ENCODE data around the gene DENND1C.

The DENND1C gene

DNA sequence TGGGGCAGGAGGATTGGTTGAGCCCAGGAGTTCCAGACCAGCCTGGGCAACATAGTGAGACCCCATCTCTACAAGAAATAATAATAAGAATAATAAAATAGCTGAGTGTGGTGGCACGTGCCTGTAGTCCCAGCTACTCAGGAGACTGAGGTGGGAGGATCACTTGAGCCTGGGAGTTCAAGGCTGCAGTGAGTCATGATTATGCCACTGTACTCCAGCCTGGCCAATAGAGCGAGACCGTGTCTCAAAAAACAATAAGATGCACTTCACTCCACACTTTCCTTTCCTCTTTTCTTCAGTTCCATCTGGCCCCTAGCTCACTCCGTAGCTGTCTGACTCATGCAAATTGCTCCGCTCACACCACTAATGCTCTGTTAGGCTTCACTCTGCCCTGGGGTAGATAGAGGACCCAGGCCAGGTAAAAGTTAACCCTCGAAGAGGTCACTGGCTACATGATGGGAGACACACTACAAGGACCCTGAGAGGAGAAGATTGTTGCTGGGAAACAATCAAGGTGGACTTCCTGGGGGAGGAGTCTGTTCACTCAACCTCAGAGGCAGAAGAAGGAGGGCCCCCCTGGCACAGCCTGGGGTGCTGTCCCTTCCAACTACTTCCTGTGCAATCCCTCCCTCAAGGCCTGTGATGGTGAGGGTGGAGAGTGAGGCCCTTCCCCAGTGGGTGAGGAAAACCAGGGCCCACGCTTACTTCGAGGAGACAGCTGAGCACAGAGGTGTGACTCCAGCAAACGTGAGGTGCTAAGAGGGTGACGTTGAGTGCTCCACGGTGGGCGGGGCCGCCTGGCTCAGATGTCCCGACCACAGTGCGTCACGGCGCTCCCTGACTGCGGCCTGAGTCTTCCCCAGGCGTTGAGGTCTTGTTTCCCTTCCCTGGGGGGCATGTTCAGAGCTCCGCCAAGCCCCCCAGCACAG, 40.4 kb upstream of the DENND1C start:
- Histone ChIP-seq H3K36me3 (ENCODE audit: control insufficient read depth, insufficient read depth, low read length) (no peaks in the 10 kb centered on the region), H3K27me3 (replicated peaks; ENCODE audit: control insufficient read depth, insufficient read depth, low read length, poor library complexity, severe bottlenecking) (no peaks in the 10 kb centered on the region), H3K9me3 (ENCODE audit: control insufficient read depth, low read length) (no peaks in the 10 kb centered on the region), H3K4me3 (ENCODE audit: insufficient read depth, low read depth, low read length, poor library complexity, severe bottlenecking) (no peak overlapping the region), H3K4me1 (ENCODE audit: control insufficient read depth, insufficient read depth, low read length, poor library complexity, severe bottlenecking) (peaks cover 20% of the 10 kb centered on the region), H3K27ac (ENCODE audit: insufficient read depth, low read length, poor library complexity, severe bottlenecking) (no peak overlapping the region)
- peak; percentile 50 to 60 (median 53) for DNase-seq

DNA sequence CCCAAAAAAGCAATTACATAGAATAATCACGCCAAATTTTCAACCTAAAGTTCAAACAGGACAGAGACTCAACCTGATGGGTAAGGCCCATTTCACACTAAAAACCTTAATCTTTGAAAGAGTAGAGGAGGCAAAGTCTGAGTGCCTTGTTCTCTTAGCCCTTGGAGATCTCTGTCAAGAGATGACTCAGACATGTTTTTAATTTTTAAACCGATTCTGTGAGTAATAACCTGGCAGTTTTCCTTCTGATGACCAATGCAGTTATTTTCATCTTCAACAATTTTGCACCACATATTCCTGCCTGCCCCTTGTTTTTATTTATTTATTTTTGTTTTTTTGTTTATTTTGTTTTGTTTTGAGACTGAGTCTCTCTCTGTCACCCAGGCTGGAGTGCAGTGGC, 37.7 kb upstream of the DENND1C start:
- H3K4me3 ChIP-seq (ENCODE audit: insufficient read depth, low read depth, low read length, poor library complexity, severe bottlenecking): no peak overlapping the region
- no peak overlapping the region for H3K27ac ChIP-seq (ENCODE audit: insufficient read depth, low read length, poor library complexity, severe bottlenecking)
- H3K36me3 ChIP-seq (ENCODE audit: control insufficient read depth, insufficient read depth, low read length): no peaks in the 10 kb centered on the region
- DNase-seq: no peak
- H3K9me3 ChIP-seq (ENCODE audit: control insufficient read depth, low read length): no peaks in the 10 kb centered on the region
- H3K27me3 ChIP-seq (replicated peaks; ENCODE audit: control insufficient read depth, insufficient read depth, low read length, poor library complexity, severe bottlenecking): no peaks in the 10 kb centered on the region
- peaks cover 26% of the 10 kb centered on the region for H3K4me1 ChIP-seq (ENCODE audit: control insufficient read depth, insufficient read depth, low read length, poor library complexity, severe bottlenecking)

DNA sequence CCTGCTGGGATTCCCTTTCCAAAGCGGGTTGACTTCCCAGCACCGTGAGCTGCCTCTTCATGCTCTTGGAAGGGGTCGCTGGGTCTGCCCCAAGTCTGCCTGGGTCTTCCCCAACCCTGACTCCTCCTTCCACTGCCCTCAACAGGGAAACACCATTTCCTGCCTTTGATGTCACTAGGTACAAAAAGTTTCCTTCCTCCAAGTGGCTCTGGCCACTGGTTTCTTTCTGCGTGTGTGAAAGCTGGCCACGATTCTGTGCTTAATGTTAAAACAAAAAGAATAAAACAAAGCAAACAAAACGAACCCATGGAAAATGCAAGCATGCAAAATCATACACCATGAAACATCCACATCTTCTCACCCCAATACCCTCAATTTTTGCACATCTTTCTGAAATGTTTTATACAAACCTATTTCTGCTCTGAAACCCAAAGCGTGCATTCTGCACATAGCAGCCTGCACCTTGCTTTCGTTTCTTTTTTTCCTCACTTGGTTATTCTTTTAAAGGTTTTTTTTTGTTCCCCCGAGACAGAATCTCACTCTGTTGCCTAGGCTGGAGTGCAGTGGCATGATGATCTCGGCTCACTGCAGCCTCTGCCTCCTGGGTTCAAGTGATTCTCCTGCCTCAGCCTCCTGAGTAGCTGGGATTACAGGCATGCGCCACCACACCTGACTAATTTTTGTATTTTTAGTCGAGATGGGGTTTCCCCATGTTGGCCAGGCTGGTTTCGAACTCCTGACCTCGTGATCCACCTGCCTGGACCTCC, 36.7 kb upstream of the DENND1C start:
- DNase-seq: no peak
- peaks cover 26% of the 10 kb centered on the region for H3K4me1 ChIP-seq (ENCODE audit: control insufficient read depth, insufficient read depth, low read length, poor library complexity, severe bottlenecking)
- no peak overlapping the region for H3K4me3 ChIP-seq (ENCODE audit: insufficient read depth, low read depth, low read length, poor library complexity, severe bottlenecking)
- no peaks in the 10 kb centered on the region for H3K27me3 ChIP-seq (replicated peaks; ENCODE audit: control insufficient read depth, insufficient read depth, low read length, poor library complexity, severe bottlenecking)
- H3K27ac ChIP-seq (ENCODE audit: insufficient read depth, low read length, poor library complexity, severe bottlenecking): no peak overlapping the region
- H3K9me3 ChIP-seq (ENCODE audit: control insufficient read depth, low read length): no peaks in the 10 kb centered on the region
- no peaks in the 10 kb centered on the region for H3K36me3 ChIP-seq (ENCODE audit: control insufficient read depth, insufficient read depth, low read length)

DNA sequence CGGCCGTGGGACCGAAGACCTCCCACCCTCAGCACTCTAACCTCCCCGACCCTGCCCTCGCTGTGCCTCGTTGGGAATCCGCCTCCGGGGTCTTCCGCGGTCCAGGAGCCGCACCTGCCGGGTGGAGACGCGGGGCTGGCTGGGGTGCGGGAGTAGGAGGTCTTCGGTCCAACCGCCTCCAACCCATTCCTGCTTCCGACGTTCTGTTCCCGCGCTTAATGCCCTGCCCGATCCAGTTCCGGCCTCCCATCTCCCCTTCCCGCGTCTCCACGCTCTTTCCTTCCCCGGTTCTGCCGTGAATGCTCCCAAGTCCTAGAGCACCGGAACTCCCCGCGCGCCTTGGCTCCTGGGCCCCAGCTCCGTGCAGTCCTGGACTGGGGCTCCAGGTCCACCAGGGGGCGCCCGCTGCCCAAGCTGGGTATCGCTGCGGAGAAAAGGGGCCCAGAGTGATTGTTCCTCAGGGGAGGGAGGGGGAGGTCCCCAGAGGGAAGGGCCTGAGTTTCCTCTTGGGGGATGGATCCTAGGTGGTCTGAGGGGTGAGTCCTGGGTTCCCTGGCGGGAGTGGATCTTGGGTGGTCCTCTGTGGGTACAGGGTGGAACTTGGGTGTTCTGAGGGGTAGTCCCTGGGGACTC, 35.2 kb upstream of the DENND1C start:
- peak overlapping the region; percentile 20 for H3K27ac ChIP-seq (ENCODE audit: insufficient read depth, low read length, poor library complexity, severe bottlenecking)

DNA sequence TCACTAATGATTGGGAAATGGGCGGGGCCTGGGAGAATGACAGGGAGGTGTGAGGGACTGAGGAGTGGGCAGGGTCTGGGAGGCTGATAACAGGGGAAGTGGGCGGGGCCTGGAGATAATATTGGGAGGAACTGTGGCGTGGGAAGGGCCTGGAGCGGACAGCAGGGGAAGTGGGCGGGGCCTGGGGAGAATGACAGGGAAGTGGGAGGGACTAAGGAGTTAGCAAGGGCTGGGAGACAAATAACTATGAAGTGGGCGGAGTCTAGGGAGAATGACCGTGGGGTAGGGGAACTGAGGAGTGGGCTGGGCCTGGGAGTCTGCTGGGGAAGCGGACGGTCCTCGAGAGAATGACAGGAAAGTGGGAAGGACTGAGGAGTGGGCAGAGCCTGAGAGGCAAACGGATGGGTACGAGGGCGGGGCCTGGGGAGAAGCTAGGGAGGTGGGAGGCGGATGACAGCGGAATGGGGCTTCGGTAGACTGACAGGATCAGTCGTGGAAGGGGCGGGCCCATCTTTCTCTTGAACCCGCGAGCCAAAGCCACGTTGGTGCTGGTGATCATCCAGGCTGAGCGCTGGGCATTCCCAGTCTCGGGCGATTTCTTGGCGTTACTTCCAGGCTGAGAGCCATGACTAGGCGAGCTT, 34.6 kb upstream of the DENND1C start:
- H3K36me3 ChIP-seq (ENCODE audit: control insufficient read depth, insufficient read depth, low read length): no peaks in the 10 kb centered on the region
- no peaks in the 10 kb centered on the region for H3K27me3 ChIP-seq (replicated peaks; ENCODE audit: control insufficient read depth, insufficient read depth, low read length, poor library complexity, severe bottlenecking)
- H3K9me3 ChIP-seq (ENCODE audit: control insufficient read depth, low read length): no peaks in the 10 kb centered on the region
- H3K27ac ChIP-seq (ENCODE audit: insufficient read depth, low read length, poor library complexity, severe bottlenecking): peak overlapping the region; percentile 20
- H3K4me3 ChIP-seq (ENCODE audit: insufficient read depth, low read depth, low read length, poor library complexity, severe bottlenecking): peak overlapping the region; percentile 69
- peaks cover 19% of the 10 kb centered on the region for H3K4me1 ChIP-seq (ENCODE audit: control insufficient read depth, insufficient read depth, low read length, poor library complexity, severe bottlenecking)
- DNase-seq: peak; percentile 40 to 64 (median 45)

More for the DNA sequence above, 35.2 kb upstream of the DENND1C start:
- Histone ChIP-seq H3K36me3 (ENCODE audit: control insufficient read depth, insufficient read depth, low read length) (no peaks in the 10 kb centered on the region), H3K9me3 (ENCODE audit: control insufficient read depth, low read length) (no peaks in the 10 kb centered on the region), H3K27me3 (replicated peaks; ENCODE audit: control insufficient read depth, insufficient read depth, low read length, poor library complexity, severe bottlenecking) (no peaks in the 10 kb centered on the region), H3K4me3 (ENCODE audit: insufficient read depth, low read depth, low read length, poor library complexity, severe bottlenecking) (peak overlapping the region; percentile 69), H3K4me1 (ENCODE audit: control insufficient read depth, insufficient read depth, low read length, poor library complexity, severe bottlenecking) (peaks cover 19% of the 10 kb centered on the region)
- peak; percentile 70 to 82 (median 76) for DNase-seq

DNA sequence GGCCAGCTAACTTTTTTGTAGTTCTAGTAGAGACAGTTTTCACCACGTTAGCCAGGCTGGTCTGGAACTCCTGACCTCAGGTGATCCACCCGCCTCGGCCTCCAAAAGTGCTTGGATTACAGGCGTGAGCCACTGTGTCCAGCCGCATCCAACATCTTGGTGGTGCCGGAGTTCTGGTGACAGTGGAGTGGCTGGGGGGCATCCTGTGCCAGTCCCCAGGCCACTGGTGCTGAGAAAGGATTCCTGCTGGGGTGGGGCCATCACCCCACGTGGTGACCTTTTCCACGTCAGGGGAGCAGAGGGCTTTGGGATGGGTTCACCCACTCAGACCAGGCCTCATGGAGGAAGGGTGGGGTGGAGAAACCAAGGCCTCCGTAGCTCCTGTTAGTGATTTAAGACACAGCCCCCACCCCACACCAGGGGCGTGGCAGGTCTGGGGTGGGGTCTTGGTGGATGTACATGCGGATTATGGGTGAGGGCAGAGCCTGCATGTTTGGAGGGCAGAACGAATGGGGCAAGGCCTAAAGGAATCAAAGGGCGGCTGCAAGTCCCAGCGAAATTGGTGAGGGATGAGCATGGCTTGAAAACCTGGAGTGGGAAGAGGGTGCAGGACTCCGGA, 33.4 kb upstream of the DENND1C start:
- DNase-seq: no peak
- Histone ChIP-seq H3K4me1 (ENCODE audit: control insufficient read depth, insufficient read depth, low read length, poor library complexity, severe bottlenecking) (peaks cover 19% of the 10 kb centered on the region), H3K36me3 (ENCODE audit: control insufficient read depth, insufficient read depth, low read length) (no peaks in the 10 kb centered on the region), H3K27me3 (replicated peaks; ENCODE audit: control insufficient read depth, insufficient read depth, low read length, poor library complexity, severe bottlenecking) (no peaks in the 10 kb centered on the region), H3K27ac (ENCODE audit: insufficient read depth, low read length, poor library complexity, severe bottlenecking) (no peak overlapping the region), H3K9me3 (ENCODE audit: control insufficient read depth, low read length) (no peaks in the 10 kb centered on the region), H3K4me3 (ENCODE audit: insufficient read depth, low read depth, low read length, poor library complexity, severe bottlenecking) (no peak overlapping the region)

DNA sequence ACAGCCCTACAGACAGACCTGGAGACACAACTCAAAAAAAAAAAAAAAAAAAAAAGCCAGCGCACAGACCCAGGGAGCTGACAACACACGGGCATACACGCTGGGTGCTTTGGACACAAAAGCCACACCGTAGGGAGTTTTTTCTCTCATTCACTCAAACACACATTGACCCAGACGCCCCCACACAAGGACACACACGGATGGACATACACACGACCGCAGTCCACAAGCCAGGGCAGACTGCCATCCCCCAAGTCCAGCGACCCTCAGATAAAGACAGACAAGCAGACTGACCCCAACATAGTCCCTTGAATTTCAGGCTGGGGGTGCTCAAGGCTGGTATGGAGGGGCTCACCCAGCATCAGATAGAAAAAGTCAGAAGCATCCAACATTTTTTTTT, 32.5 kb upstream of the DENND1C start:
- DNase-seq: no peak
- no peaks in the 10 kb centered on the region for H3K27me3 ChIP-seq (replicated peaks; ENCODE audit: control insufficient read depth, insufficient read depth, low read length, poor library complexity, severe bottlenecking)
- H3K36me3 ChIP-seq (ENCODE audit: control insufficient read depth, insufficient read depth, low read length): no peaks in the 10 kb centered on the region
- H3K9me3 ChIP-seq (ENCODE audit: control insufficient read depth, low read length): no peaks in the 10 kb centered on the region
- no peak overlapping the region for H3K27ac ChIP-seq (ENCODE audit: insufficient read depth, low read length, poor library complexity, severe bottlenecking)
- peaks cover 19% of the 10 kb centered on the region for H3K4me1 ChIP-seq (ENCODE audit: control insufficient read depth, insufficient read depth, low read length, poor library complexity, severe bottlenecking)
- H3K4me3 ChIP-seq (ENCODE audit: insufficient read depth, low read depth, low read length, poor library complexity, severe bottlenecking): no peak overlapping the region

DNA sequence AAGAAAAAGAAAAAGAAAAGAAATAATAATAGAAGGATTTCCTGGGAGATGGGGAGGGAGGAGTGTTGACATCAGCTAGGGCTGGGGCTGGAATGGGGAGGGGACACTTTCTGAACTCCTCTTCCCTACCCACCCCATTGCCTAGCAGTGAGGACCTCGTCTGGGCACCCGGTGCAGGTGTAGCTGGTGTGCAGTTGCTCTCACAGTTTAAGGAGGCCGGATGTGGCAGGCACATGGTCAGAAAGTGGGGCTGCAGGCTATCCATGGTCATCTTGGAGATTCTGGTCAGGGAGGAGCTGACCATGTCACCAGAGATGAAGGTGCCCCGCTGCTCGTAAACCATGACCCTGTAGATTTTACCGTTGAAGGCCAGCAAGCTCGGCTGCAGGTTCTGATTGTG, 29.0 kb upstream of the DENND1C start:
- Histone ChIP-seq H3K9me3 (ENCODE audit: control insufficient read depth, low read length) (no peaks in the 10 kb centered on the region), H3K27ac (ENCODE audit: insufficient read depth, low read length, poor library complexity, severe bottlenecking) (no peak overlapping the region), H3K27me3 (replicated peaks; ENCODE audit: control insufficient read depth, insufficient read depth, low read length, poor library complexity, severe bottlenecking) (no peaks in the 10 kb centered on the region), H3K4me1 (ENCODE audit: control insufficient read depth, insufficient read depth, low read length, poor library complexity, severe bottlenecking) (no peaks in the 10 kb centered on the region), H3K36me3 (ENCODE audit: control insufficient read depth, insufficient read depth, low read length) (no peaks in the 10 kb centered on the region), H3K4me3 (ENCODE audit: insufficient read depth, low read depth, low read length, poor library complexity, severe bottlenecking) (no peak overlapping the region)
- no peak for DNase-seq

DNA sequence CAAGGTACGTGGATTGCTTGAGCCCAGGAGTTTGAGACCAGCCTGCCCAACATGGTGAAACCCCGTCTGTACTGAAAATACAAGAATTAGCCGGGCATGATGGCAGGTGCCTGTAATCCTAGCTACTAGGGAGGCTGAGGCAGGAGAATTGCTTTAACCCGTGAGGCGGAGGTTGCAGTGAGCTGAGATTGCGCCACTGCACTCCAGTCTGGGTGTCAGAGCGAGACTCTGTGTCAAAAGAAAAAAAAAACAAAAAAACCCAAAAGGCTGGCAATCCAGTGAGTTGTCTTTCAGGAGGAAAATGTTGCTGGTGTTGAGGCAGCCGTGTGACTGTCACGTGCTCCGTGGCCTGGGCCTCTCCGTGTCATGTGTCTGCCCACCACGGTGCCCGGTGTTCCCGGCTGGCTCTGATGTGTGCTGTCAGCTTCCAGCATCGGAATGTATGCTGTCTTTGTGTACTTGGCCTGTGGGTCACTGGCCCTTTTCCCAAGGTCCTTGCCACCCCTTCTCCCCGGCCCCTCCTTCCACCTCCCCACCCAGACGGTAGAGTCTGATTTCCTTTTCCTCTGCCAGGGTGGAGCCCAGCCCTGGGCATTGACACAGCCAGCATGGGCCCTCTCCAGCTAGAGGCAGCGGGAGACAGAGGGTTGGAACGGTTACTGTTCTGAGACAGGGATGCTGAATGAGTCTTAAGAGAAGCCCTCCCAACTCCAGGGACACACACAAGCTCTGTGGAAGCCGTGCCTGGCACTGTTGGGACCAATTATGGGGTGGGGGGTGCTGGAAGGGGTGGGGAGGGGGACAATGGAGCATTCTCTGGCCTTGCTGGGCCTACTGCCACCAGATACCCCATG, 27.8 kb upstream of the DENND1C start:
- H3K36me3 ChIP-seq (ENCODE audit: control insufficient read depth, insufficient read depth, low read length): no peaks in the 10 kb centered on the region
- H3K4me1 ChIP-seq (ENCODE audit: control insufficient read depth, insufficient read depth, low read length, poor library complexity, severe bottlenecking): no peaks in the 10 kb centered on the region
- H3K27ac ChIP-seq (ENCODE audit: insufficient read depth, low read length, poor library complexity, severe bottlenecking): no peak overlapping the region
- no peak for DNase-seq
- no peaks in the 10 kb centered on the region for H3K9me3 ChIP-seq (ENCODE audit: control insufficient read depth, low read length)
- no peaks in the 10 kb centered on the region for H3K27me3 ChIP-seq (replicated peaks; ENCODE audit: control insufficient read depth, insufficient read depth, low read length, poor library complexity, severe bottlenecking)
- no peak overlapping the region for H3K4me3 ChIP-seq (ENCODE audit: insufficient read depth, low read depth, low read length, poor library complexity, severe bottlenecking)

Data from effector memory CD4-positive, alpha-beta T cell (primary cell).